C1 segment of cervical spinal cord (tissue), 14 donors: ENCODE measurements around the gene ZNF668.
"Not testable (repeated sequence)": the region's sequence is repeated elsewhere in the genome, so short reads cannot be mapped to it uniquely, and the experiment has no call there.

Experiments used
- DNase-seq, 14 donors: peaks; one replicate each; lab custom pipeline; 2025; lab: John Stamatoyannopoulos, UW

ZNF668 gene

GRCh38 chr16:31013292-31013691 lies 60.7 kb downstream of the ZNF668 start:
- not testable (repeated sequence) for DNase-seq

GRCh38 chr16:31011815-31012214 lies 62.2 kb downstream of the ZNF668 start:
- not testable (repeated sequence) for DNase-seq
